Sciatic nerve (tissue), 2 donors: ENCODE data around the gene NDUFAF5. TPM values are rescaled to one million over a fixed set of nuclear protein-coding genes. Genes with fewer than 3 reads are reported as not detected.

Experiments used
- ATAC-seq: fragments of 200-7000 bp; cut with Tn5 transposase; one replicate; pipeline ENCODE4 v1.9.1; 2020; ENCODE audit warnings: mild to moderate bottlenecking, moderate library complexity
- DNase-seq: peaks from one replicate; pipeline ENCODE4 v3.0.0-alpha.2; 2020; ENCODE audit warnings: low spot score
- intact Hi-C: fragments of 100-400 bp; cut with DNase I; formaldehyde crosslinking; loops from one replicate; pipeline ENCODE4 v1.14.2; 2022
- total RNA-seq: library from RNA; stranded (reverse); fragmentation: NEBNext Ultra II Directional; extraction: Animal tissue kit (Norgen Biotek cat#: 25700); gene quantifications from one replicate; pipeline ENCODE4 v1.2.1, GENCODE V29; 2021
- donor health status: DM: no; HTN: no; CAD: no.
- donor health status: DM: no; HTN: no; CAD: no.

The NDUFAF5 gene
- total RNA-seq, 1 donor from 2014 or later = 28.2 TPM

GRCh38 chr20:13813910-13814309, 29.1 kb downstream of the NDUFAF5 start:
- no peak for DNase-seq
- intact Hi-C loops = no loop called here
- no peak for ATAC-seq

DNA sequence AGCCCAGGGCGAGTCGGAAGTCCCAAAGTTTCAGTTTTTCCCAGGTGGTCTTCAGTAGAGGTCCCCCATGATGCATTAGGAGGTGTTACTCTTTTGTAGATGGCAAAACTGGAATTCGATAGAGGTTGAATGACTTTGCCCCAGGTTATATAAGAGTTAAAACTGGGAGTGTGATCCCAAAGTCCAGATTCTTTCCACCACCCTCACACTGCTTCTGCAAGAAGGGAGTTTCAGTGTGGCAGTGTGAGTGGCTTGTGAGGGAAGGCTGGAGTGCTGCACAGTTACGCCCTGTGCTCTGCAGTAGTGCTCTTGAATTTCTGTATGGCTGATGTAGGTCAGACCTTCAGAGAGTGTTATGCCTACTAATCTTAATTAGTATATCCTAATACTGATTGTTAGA, 29.8 kb downstream of the NDUFAF5 start:
- DNase-seq (no peak), ATAC-seq (no peak)
- intact Hi-C loops = no loop called here

GRCh38 chr20:13816757-13817156, 31.9 kb downstream of the NDUFAF5 start:
- ATAC-seq = no peak
- DNase-seq = no peak
- intact Hi-C loops = no loop called here

DNA sequence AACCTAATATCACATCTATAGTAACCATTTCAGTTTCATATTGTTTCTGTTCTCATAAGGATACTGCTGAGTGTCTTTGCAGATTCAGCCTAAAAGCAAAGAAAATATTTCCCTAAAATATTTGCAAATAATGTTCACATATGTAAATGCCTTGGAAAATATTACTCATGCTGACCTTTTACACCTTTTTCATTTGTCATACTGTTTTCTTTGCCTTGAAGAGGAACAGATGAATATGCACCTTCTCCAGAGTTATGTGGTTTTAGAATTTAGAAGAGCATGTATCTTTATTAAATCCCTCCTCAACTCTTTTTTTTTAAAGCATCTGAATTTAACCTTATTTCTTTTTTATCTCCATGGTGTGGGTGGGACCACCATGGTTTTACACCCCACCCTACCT, 32.5 kb downstream of the NDUFAF5 start:
- intact Hi-C loops = no loop called here
- ATAC-seq (no peak), DNase-seq (no peak)

DNA sequence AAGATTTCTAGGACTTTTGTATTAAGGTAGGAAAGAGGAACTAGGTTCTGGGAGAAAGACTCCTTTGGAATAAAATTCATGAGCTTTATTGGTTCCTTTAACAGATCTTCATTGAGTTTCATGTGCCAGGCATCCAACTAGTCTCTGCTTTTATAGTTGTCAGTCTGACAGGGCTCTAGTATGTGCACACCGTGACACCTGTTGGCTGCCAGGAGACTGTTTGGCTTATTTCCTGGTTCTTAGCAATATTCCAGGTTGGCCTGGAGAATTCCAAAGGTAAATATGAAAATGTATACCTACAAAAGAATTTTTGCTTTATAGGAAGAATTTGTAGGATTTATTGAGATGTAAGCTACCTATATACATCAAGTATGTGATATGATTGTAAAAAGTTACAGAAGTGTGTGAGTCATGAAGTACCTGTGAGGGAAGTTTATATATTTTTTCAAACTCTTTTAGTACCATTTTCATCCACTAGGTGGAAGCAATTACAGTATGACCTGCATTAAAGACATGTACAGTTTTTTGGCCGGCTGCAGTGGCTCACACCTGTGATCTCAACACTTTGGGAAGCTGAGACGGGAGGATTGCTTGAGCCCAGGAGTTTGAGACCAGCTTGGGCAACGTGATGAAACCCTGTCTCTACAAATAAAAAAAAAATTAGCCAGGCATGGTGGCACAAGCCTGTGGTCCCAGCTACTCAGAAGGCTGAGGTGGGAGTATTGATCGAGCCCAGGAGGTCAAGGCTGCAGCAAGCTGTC, 35.2 kb downstream of the NDUFAF5 start:
- no peak for DNase-seq
- peak; percentile 65 for ATAC-seq
- intact Hi-C loops = no loop called here

DNA sequence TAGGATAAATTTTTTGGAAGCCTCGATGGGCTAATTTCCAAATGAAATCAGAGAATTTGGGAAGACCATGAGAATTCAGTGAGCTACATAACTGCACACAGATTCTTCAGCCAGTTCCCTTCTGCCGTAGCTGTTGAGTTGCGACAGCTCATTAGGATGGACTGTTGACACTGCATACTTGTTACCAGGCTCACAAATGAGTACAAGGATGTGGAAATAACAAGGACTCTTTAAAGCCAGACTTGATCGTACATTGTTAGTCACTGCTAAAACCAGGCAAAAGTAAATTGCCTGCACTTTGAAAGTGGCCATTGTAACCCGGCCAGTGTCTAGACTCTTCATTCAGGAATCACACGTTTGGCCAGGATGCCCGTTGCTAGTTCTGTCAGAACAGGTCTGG, 37.0 kb downstream of the NDUFAF5 start:
- ATAC-seq = peak; percentile 79
- DNase-seq = no peak
- intact Hi-C loops = no loop called here

- intact Hi-C loops = no loop called here
- DNase-seq (no peak), ATAC-seq (no peak)
Observed at GRCh38 chr20:13822459-13822858, 37.6 kb downstream of the NDUFAF5 start.

GRCh38 chr20:13824459-13824858, 39.6 kb downstream of the NDUFAF5 start:
- ATAC-seq (no peak), DNase-seq (no peak)
- intact Hi-C loops = no loop called here

GRCh38 chr20:13825465-13825864, 40.6 kb downstream of the NDUFAF5 start:
- intact Hi-C loops = loop anchor here (1.0 kb wide), 1 partner anchor 37 kb away; no protein-coding TSS in a partner anchor
- no peak for DNase-seq
- ATAC-seq = no peak

DNA sequence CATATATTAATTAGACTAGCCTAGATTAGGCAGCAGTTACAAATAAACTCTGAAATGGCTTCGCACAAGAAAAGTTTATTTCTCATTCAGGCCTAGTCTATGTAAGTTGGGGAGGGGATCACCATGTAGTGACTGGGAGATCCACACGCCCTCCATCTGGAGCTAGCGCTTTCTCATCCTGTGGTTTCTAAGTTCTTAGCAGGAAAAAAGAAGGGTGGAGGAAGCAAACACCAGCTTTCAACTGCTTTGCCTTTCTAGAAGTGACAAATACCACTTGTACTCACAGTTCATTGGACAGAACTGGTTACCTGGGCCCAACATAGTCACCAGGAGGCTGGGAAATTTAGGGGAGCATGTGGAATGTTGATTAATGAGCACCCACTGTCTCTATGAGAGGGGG, 46.6 kb downstream of the NDUFAF5 start:
- ATAC-seq (no peak), DNase-seq (no peak)
- intact Hi-C loops = no loop called here

DNA sequence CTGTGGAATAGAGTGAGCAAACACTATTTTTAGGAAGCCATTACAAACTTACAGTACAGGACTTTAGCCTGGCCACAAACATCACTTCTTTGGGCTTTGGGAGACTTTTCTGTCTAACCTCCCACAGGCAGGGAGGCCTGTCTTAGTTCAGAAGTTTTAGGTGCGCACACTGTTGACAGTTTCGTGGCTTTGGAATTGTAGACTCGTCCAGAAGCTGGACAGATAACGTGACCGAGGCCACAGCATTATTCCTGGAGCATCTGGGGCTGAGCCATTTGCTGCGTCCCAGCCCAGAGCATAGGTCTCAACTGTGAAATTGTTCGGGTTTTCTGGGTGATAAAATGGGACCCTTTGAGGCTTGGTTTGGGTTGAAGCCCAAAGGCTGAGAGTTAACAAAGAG, 53.8 kb downstream of the NDUFAF5 start:
- ATAC-seq = no peak
- intact Hi-C loops = no loop called here
- DNase-seq = no peak

GRCh38 chr20:13839421-13840092, 54.7 kb downstream of the NDUFAF5 start:
- ATAC-seq = peak; percentile 93
- no peak for DNase-seq
- intact Hi-C loops = no loop called here

DNA sequence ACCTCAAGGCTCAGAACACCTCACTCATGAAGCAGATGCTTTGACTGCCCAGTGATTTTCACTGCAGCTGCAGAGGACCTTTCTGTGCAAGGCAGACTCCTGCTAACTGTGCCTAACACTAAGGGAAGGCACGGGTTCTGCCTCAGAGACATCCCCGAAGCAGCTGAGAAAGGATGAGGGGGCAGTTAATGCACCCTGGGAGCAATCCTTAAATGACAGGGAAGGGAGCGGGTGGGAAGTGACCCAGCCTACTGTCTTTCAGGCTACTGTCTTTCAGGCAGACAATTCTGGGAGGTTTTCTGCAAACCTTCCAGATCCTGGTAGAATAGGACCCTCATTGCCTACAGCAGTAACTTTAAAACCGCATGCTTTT, 55.3 kb downstream of the NDUFAF5 start:
- no peak for ATAC-seq
- no peak for DNase-seq
- intact Hi-C loops = no loop called here

- no peak for DNase-seq
- intact Hi-C loops = no loop called here
- no peak for ATAC-seq
Observed at GRCh38 chr20:13841206-13841605, 56.4 kb downstream of the NDUFAF5 start.

DNA sequence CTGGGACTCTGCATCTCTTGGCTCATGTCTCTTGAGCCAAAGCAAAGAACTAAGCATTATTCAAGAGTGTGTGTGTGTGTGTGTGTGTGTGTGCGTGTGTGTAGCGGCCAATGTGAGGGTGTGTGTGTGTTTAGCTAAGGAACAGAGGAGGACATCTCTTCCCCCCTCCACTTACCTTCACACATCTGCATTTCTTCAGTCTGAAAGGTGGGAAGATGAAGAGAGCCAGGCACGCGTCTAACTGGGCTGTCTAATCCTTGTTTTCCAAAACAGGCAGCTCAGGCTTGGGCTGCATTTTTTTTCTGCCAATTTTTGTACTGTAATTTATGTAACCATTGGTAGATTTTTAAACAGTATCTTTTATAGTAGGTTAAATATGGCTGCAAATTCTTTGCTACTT, 59.5 kb downstream of the NDUFAF5 start:
- intact Hi-C loops = no loop called here
- DNase-seq = no peak
- ATAC-seq = no peak

GRCh38 chr20:13851279-13851678, 66.5 kb downstream of the NDUFAF5 start:
- ATAC-seq = no peak
- intact Hi-C loops = no loop called here
- DNase-seq = no peak

DNA sequence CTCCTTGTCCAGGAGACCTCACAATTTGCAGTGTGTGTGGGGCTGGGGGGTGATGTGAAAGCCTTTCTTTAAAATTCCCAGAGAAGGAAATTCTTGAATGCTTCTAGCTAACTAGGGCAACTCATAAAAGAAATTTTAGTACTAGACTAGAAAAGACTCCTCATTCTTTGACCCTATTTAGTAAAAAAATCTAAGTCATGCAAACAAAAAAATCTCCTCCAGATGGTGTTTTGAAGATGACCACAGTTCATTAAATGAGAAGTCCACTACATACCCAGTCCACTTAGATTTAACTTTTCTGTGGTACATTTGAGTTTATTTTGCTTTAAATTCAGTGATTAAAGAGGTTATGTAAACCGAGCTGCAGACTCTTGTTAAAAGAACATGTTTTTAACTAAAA, 67.5 kb downstream of the NDUFAF5 start:
- intact Hi-C loops = no loop called here
- peak; percentile 50 for ATAC-seq
- no peak for DNase-seq

- no peak for ATAC-seq
- intact Hi-C loops = no loop called here
- DNase-seq = no peak
Observed at GRCh38 chr20:13855613-13856012, 70.8 kb downstream of the NDUFAF5 start.

GRCh38 chr20:13856354-13856753, 71.5 kb downstream of the NDUFAF5 start:
- intact Hi-C loops = no loop called here
- DNase-seq = no peak
- ATAC-seq = no peak

DNA sequence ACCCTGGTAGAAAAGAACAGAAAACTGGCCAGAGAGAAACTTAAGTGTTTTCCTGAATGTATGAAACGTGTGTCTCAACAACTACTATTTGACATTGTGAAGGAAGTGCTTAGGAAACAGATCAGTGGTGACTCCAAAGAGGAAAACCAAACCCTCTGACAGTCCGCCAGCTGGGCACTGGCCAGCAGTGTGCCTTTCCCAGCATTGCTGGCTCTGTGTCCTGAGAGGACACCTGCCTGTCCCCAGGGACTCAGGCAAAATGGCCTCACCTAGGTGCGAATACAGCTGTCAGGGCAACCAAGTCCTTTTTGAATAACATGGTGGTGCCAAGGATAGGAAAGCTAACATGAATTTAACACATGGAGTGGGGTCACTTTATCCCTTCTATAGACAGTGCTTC, 72.5 kb downstream of the NDUFAF5 start:
- DNase-seq (no peak), ATAC-seq (no peak)
- intact Hi-C loops = no loop called here

DNA sequence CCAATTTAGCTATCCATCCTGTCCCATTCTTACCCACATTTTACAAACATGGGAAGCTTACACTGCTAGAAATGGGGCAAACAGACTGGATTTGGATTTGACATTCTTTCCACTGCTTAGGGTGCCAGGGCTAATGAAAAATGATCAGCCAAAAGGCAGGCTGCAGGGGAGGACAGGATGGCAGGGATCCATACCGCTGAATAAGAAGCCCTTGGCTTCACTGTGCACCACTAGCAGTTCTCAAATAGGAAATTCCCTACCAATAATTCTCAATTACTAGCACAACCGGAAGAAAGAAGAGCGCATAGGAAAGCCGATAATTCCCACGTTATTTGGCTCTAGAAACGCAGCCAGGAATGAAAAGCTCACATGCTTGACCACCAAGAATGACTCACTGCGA, 73.1 kb downstream of the NDUFAF5 start:
- DNase-seq (no peak), ATAC-seq (no peak)
- intact Hi-C loops = no loop called here
